ENCODE data around the gene DIAPH2.

DIAPH2 gene

DNA sequence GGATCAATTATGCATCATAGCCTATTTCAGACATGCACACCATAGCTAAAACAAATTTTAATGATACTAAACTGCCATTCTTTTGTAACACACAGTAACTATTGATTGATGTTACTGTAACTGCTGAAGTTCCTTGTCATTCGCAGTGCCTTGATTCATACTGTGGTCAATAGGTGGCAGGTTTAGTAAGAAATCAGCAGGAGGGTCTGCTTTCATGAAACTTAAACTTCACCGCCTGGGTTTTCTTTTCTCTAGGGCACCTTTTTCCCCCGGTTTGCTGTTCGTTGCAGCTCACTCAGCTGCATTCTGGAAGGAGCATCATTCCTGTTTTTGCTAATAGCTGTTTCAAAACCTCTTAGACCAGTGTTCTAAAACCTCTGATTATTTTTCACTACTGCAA lies 287.2 kb downstream of the DIAPH2 start:
- DNase-seq (ENCODE audit: low spot score), result no peak

DNA sequence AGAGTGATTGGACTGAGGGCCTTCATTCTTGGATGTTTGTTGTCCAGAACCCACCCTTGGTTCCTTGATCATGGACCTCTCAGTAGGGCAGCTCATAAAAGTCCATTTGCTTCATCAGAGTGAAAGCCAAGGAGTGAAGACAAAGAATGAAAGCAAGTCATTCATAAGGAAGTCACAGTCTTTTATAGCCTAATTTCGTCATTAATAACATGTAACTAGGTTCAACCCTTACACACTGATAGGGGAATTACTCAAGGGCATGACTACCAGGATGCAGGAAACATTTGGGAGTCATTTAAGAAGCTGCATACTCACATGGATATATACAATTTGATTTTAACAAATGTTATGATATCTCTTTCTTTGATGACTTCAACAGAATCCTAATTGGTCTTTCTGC lies 294.3 kb downstream of the DIAPH2 start:
- DNase-seq (ENCODE audit: low spot score), result no peak

DNA sequence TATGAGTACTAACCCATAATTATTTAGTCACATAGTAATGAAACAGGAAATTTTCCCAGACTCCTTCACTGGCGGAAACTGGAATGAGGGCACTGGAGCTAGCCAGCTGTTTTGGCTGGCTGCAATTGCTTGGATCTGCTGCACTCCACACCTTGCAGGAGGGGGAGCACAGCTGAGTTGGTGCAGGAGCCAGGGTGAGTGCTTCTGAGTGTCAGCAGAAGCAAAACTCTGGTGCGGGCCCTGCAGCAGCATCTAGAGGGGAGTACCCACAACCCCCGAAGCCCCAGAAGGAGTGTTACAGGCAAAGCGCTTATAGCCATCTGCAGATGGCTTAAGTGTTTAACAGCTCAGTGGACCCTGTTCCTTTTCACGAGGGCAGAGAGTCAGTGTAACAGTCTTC lies 295.1 kb downstream of the DIAPH2 start:
- DNase-seq (ENCODE audit: low spot score), result no peak

DNA sequence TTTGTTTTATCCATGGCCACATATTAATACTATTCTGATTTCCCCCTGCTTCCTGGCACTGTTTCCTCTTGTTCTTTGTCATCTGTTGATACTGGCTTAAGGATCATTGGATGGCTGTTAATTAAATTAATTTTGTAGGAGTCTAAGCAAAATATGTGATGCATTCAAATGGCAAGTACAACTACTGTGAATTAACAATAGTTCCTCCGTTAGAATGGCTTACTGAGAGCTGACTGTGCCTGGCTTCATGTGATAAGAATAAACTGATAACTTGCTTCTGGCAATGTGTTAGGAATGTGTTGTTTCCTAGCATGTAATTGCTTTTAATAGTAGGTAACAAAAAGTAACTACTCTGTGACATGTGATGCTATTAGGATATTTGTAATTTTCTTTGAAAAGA lies 297.5 kb downstream of the DIAPH2 start:
- no peak for DNase-seq (ENCODE audit: low spot score)

DNA sequence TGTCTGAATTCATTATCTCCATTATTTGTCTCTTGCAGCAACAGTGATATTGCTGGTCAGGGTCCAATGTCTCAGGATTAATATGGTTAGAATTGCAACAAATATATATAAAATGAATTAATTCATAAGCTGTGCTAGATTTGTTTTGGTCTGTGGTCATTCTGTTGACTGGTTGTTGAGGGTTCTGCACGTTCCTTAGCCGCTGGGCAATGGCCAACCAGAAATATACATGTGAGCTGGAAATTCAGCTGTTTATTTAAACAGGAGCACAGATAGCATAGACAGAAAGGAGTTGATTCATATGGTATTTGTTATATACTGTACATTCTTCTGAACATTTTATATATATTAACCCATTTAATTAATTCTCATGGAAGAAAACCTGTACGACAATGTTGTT lies 299.9 kb downstream of the DIAPH2 start:
- DNase-seq (ENCODE audit: low spot score), result no peak

DNA sequence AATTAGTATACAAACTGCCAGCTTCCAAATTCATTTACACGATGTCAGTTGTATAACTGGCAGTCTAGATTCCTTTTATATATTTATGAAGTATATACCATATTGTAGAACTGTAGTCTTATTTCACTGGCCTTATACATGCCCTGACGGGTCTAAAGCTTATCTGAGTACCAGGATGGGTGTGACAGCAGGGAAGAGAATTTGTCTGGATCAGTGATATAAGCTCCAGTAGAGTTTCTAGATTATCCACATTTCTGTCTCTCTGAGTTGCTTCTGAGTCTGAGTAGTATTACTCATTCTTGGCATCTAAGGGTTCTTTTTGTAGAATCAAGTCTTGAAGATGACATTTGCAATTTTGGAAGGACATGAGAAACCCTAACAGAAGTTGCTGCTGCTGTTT lies 300.4 kb downstream of the DIAPH2 start:
- no peak for DNase-seq (ENCODE audit: low spot score)

DNA sequence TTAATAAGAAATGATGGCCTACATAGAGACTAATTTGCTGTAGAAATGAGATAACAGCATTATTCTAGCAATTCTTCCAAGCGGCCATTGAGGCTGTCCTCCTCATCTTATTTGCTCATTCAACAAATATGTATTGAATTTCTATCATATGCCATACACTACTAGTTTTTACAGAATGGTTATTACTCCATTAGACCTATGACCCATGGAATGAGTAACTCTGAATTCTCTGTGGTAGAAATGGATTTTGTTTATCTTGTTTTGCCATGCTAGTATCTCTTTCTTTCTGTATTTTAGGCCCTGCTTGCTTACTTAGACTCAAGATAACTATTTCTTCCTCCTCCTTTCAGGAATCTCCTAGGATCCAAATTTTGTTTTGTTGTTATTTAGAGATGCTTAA lies 302.6 kb downstream of the DIAPH2 start:
- no peak for DNase-seq (ENCODE audit: low spot score)

DNA sequence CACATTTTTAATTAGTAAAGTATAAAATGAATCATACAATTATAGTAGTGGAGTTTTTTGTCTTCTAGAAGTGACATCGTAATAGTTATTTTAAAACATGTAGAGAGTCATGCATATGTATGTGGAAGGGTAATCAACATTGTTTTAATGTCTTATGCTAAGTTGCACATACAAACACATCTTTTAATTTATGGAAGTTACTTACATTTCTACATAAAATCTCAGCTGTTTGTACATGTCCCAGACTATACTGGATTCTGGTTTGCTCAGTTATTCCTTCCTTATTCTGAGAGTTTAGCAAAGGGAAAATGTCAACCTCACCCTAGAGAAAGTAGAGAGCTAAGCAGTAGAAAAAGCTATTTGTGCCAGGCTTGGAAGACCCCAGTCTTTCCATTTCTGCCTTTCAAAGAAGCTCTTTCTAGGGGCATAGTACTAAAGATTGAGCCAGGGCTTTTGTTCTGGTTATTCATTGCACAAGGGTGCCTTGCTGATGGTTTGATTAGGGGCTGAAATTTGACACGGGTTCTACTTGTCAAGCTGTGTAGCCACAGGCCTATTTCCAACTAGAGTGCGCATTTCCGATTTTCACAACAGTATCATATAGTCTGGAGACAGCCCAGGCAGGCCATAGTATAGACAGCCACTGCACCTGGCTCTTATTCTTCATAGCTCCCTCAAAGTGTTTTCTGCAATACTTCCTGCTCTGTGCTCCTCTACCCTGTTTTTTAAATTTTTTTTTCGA lies 305.4 kb downstream of the DIAPH2 start:
- DNase-seq (ENCODE audit: low spot score), result no peak

DNA sequence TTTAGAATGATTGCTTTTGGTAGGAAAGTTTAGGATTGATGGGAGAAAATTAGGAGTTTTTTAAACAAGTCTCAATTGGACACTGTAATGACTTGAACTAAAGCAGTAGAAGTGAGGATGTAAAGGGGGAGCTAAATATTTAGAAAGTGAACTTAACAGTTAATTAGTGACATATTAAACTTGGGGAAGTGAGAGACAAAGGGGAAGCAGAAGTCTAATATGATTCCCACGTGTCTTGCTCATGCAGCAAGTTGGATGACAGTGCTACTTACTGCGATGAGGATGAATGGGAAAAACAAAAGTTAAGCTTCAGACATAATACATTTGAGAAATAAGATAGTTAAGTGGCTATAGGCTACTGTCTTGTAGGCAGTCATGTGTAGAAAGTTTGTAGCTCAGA lies 309.5 kb downstream of the DIAPH2 start:
- no peak for DNase-seq (ENCODE audit: low spot score)

DNA sequence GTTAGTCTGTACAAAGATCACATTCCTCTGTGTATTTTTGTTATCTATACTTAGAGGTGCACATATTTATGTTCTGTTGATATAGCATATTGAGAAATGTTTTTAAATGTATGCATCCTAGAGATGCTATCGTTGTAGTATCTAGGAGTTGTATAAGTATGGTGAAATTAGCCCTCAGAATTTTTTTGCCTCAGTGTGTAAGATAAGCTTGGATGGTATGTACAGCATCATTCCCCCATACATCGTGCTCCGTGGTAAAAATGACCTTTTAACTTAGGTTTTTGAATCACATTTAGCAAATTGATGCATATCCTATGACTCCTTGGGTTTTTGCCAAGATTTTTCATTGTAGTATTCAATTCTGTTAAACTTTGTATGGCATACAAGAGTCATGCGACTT lies 312.6 kb downstream of the DIAPH2 start:
- DNase-seq (ENCODE audit: low spot score), result no peak

DNA sequence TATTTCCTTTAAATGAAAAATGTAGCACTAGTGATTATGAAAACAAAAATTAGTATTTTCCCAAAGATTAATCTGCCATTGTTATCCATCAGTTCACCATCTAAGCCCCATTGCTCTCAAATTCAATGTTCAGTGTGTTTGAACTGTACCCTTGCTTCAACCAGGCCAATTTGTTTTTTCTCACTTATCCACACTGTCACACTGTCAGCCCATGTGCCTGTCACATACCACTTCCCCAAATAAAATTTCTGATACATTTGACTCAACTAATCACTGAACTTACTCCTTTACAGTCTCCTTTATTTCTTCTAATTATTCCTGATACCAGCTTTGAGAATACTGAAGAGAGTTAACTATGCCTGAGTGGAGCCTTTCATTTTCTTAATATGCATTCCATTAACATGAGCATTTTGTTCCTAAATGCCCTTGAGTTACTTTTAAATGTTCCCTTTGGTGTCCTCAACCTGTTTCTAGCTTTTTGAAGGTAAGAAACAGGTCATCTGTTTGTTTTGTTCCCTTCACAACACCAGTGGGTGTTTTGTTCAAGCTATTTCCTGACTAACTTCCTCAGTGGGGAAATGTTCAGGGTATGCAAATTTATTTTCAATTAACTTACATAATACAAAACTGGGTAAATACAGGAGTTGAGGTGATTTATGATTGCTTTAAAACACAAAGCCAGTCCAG lies 316.2 kb downstream of the DIAPH2 start:
- DNase-seq (ENCODE audit: low spot score), result no peak

DNA sequence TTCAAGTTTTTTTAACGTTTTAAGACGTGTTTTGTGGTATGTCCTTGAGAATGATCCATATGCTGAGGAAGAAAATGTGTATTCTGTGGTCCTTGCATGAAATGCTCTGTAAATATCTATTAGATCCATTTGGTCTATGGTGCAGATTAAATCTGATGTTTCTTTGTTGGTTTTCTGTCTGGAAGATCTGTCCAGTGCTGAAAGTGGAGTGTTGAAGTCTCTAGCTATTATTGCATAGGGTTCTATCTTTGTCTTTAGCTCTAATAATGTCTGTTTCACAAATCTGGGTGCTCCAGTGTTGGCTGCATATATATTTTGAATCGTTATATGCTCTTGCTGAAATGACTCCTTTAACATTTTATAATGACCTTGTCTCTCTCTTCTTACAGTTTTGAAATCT lies 321.5 kb downstream of the DIAPH2 start:
- no peak for DNase-seq (ENCODE audit: low spot score)

DNA sequence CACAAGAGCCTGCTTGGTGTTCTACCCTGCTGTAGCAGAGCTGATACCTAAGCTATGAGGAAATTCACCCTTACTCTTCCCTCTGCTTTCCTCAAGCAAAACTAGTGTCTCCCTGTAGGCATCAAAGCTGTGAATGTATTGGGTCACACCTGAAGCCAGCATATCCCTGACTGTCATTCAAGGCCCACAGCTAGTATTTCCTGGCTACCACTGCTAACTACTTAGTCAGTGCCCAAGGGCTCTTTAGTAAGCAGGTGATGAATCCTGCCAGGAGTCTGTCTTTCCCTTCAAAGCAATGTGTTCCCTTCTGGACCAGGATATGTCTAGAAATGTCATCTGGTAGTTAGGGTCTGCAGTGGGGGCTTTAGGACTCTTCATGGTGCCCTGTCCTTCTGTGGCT lies 324.7 kb downstream of the DIAPH2 start:
- DNase-seq (ENCODE audit: low spot score), result no peak

DNA sequence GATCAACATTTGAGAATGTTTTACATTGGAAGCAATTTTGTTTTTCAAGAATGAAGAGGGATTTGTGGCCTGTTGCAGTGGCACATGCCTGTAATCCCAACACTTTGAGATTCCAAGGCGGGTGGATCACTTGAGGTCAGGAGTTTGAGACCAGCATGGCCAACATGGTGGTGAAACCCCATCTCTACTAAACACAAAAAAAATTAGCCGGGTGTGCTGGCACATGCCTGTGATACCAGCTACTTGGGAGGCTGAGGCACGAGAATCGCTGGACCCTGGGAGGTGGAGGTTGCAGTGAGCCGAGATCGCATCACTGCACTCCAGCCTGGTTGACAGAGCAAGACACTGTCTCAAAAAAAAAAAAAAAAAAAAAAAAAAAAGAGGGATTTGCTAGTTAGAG lies 326.9 kb downstream of the DIAPH2 start:
- no peak for DNase-seq (ENCODE audit: low spot score)

DNA sequence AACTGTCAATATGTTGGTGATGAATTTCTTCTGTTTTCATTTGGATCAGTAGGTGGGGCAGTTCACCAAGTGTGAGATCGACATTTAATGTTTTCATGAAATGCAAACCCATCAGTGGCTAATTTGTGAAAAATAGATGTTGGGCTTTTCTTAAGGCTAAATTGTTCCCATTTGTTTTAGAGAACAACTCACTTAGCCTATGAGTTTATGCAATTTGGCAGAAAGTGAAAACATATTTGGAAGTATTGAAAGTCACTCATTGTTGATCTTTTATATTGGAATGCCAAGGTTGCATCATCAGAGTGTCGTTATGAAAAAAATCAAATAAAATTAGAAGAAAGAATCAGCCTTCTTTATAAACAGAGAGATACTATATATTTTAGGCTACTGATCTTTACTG lies 331.5 kb downstream of the DIAPH2 start:
- DNase-seq (ENCODE audit: low spot score), result no peak

DNA sequence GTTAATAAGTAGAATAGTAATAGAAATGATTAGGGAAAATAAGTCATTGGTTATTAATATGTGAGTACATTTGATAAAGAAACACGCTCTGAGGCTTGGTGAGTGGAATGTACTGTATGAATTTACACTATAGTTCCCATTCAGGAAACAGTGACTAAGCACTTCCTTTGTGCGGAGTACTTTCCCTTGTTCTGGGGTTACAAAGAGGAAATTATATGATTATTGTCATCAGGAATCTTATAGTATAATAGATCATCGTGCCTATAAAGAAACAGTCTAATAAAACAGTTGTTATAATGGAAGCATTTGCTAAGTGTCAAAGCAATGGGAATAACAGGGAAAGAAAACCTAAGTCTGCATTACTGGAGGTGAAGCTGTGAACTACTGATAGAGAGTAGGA lies 337.0 kb downstream of the DIAPH2 start:
- no peak for DNase-seq (ENCODE audit: low spot score)

DNA sequence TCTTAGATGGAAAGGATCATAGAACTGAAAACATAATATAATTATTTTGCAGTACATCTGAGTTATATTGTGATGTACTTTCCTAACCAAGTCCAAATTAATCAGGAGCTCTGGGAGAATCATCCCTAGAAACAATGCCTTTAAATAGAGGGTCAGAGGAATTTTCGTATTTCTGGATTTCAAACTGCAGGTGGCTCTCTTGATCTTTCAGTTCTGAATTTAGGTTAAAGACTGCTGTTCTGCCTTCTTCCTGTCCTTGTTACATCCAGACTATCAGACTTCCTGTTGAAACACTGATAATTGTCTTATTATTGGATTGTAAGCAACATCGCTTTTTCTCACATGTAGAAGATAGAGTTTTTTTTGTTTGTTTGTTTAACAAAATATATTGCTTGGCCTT lies 341.8 kb downstream of the DIAPH2 start:
- DNase-seq (ENCODE audit: low spot score), result peak; percentile 1

DNA sequence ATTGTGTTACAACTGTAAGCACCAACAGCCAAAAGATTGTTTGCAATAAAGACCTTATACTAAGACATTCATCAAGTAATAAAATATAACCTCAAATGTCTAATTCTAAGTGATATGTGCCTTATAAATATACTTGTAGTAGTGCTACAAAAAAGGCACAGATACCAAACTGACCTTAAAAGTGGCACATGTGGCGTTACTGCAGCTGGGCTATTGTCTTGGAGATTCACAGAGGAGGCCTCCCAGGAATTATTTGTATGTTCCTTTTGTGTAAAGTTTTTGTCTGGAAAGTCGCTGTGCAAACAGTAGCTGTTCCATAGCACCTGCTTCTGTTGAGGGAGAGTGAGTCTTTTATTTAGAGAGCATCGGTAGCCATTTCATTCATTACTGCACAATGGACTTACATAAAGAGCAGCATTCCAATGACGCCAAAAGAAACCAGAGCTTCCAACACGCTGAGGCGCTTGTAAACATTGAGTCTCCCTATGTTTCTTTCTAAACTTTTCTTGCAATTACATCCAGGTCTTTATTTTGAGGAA lies 342.8 kb downstream of the DIAPH2 start:
- no peak for DNase-seq (ENCODE audit: low spot score)

DNA sequence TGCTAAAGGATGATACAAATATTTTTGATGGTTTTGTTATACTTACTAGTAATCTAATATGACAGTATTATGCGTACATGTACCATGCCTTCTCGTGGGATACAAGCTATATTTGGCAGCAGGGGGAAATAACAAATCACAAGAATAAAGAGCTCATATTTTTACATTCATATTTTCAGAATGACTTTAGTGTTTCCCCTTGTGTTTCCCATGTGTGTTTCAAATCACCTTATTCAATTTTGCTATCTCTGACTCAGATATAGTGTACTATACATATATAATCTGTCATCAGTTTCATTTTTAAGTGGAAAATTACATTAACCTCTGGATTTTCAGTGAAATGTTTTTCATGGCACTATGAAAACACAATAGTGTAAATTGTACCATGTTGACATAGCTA lies 345.8 kb downstream of the DIAPH2 start:
- DNase-seq (ENCODE audit: low spot score), result no peak

DNA sequence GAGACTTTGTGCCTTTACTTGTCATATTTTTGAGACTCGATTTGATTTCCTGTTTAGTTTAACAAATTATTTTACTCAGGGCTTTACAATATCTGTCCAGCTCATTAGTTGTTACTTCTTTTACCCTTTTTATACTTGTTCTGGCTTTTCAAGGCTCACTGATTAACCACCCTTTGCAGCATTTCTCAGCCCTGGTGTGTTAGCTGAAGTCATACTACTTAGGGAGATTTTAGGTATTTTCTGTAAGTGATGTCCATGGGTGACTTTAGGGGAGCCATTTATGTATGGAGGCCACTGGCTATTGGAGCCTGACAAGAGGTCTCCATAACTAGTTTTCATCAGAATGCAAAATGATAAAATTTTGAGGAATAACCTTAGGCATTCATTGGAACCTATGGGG lies 346.3 kb downstream of the DIAPH2 start:
- DNase-seq (ENCODE audit: low spot score), result no peak

DNA sequence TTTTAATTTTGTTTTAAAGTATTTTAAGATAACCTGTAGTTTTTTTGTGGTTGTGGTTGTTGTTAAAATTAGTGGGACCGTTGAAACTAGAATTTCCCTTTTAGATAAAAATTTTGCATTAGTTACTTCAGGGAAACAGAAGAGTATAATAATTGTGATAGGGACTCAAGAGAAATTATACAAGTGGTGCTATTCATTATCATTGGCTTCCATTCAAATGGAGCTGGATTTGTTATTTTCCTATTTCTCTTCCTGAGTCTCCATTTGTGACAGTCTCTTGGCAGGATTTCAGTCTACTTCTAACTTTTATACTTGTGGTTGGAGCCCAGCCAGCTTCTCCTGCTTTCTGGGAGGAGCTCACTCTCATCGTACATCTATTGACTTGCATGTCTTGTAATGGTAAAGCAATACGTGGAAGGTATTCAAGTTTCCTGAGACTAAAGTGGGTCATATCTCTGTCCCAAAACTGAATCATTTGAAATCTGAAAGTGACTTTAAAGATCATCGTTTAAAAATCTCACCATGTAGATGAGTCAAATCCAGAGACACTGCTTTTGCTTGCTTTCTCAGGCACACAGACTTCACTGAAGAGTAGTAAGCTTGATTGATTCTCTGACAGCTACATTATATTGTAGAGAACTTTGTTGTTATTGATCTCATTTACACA lies 354.9 kb downstream of the DIAPH2 start:
- no peak for DNase-seq (ENCODE audit: low spot score)

DNA sequence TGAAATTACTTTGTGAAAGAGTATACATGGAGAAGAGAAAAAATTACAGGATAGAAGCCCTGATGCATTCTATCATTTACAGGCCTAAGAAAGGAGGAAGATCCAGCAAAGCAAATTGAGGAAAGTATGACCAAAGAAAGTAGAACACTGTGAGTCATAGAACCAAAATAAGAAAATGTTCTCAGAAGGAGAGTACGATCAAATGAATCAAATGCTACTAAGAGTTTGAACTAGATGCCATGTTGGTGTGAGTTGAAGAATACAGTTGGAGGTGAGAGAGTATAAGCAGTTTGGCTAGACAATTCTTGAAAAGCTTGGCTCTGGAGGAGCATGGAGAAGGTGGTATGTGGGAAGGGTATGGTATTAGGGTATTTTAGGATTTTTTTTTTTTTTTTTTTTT lies 360.8 kb downstream of the DIAPH2 start:
- no peak for DNase-seq (ENCODE audit: low spot score)

DNA sequence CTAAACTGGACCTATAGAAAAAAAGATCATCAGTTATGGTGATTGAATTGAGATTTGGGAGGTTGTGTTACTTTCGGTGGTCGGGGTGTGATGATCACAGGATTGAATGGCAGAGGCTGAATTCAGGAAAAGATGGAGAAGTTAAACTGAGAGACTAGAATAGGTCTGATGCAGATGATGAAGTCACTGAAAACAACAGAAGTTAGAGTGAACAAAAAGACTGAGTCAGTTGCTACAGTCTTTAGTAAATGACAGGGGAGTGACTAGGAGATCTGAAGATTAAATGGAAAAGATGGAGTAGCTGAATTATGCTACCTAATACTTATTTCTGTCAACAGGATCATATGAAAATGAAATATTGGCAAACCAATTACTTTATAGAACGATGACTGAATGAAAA lies 362.2 kb downstream of the DIAPH2 start:
- no peak for DNase-seq (ENCODE audit: low spot score)

Data from cerebellar cortex (tissue), 1 donor.